A549 (cell line): Measurements from ENCODE around the gene TMCC2.

Source experiments
- ESRRA ChIP-seq: fragments of 150-350 bp; IDR thresholded peaks from 2 replicates; pipeline ENCODE4 v1.6.1; 2014; ENCODE audit warnings: mild to moderate bottlenecking, low read length, borderline replicate concordance
- HEYL ChIP-seq: fragments of 250-450 bp; sonication (Bioruptor Pico); IDR thresholded peaks from 2 replicates; pipeline ENCODE4 v1.8.0; 2021; ENCODE audit warnings: mild to moderate bottlenecking, moderate library complexity
- MYC ChIP-seq: IDR thresholded peaks from 2 replicates; pipeline ENCODE4 v1.6.1; 2012; ENCODE audit warnings: mild to moderate bottlenecking, inconsistent platforms, low read length, improper control_type of control experiment, borderline replicate concordance
- NR3C1 ChIP-seq: fragments of >200 bp; sonication (Bioruptor Twin); formaldehyde crosslinking; IDR thresholded peaks from 3 replicates; pipeline ENCODE4 v1.6.1; 2017
- POLR2A ChIP-seq: IDR thresholded peaks from 2 replicates; pipeline ENCODE4 v1.6.1; 2012; ENCODE audit warnings: mild to moderate bottlenecking, low read length
- RFX5 ChIP-seq: fragments of 450-650 bp; IDR thresholded peaks from 2 replicates; pipeline ENCODE4 v1.7.1; 2014; ENCODE audit warnings: antibody characterized with exemption, mild to moderate bottlenecking, moderate library complexity
- RNF2 ChIP-seq: fragments of 200-600 bp; sonication (generic); IDR thresholded peaks from 2 replicates; pipeline ENCODE4 v1.6.1; 2016; ENCODE audit warnings: low read depth, mild to moderate bottlenecking, antibody characterized with exemption, moderate library complexity, borderline replicate concordance
- TF ChIP-seq, protein P1 (sequence below): fragments of >200 bp; sonication (Bioruptor Twin); formaldehyde crosslinking; IDR thresholded peaks from 3 replicates; pipeline ENCODE4 v1.5.1; 2016
- TF ChIP-seq, protein P2 (sequence below): fragments of 450-650 bp; IDR thresholded peaks from 2 replicates; pipeline ENCODE4 v1.6.1; 2014; ENCODE audit warnings: antibody characterized with exemption

DNA sequence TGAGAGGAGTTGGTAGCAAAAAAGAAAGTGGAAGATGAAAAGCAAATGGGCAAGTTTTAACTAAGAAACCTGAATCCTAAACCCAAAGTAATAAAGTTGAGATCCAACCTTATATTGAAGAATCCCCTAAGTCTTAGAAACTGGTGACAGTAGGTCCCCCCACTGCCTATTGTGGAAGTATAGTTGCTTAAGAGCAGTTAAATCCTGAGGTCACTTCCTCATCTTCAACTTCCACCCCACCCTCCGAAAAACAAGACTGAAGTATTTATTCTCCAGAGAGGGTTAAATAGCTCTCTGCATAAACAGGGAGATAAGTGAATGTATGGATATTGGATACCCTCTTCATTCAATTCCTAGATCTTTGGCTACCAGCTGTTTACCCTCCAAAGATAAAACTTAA lies 13.0 kb upstream of the TMCC2 start:
- TF ChIP-seq, protein P1, sequence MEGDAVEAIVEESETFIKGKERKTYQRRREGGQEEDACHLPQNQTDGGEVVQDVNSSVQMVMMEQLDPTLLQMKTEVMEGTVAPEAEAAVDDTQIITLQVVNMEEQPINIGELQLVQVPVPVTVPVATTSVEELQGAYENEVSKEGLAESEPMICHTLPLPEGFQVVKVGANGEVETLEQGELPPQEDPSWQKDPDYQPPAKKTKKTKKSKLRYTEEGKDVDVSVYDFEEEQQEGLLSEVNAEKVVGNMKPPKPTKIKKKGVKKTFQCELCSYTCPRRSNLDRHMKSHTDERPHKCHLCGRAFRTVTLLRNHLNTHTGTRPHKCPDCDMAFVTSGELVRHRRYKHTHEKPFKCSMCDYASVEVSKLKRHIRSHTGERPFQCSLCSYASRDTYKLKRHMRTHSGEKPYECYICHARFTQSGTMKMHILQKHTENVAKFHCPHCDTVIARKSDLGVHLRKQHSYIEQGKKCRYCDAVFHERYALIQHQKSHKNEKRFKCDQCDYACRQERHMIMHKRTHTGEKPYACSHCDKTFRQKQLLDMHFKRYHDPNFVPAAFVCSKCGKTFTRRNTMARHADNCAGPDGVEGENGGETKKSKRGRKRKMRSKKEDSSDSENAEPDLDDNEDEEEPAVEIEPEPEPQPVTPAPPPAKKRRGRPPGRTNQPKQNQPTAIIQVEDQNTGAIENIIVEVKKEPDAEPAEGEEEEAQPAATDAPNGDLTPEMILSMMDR: no peak
- TF ChIP-seq, protein P2, sequence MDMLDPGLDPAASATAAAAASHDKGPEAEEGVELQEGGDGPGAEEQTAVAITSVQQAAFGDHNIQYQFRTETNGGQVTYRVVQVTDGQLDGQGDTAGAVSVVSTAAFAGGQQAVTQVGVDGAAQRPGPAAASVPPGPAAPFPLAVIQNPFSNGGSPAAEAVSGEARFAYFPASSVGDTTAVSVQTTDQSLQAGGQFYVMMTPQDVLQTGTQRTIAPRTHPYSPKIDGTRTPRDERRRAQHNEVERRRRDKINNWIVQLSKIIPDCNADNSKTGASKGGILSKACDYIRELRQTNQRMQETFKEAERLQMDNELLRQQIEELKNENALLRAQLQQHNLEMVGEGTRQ: no peak
- no peak for TF ChIP-seq RFX5
- TF ChIP-seq POLR2A: no peak
- TF ChIP-seq MYC: no peak
- no peak for TF ChIP-seq RNF2
- TF ChIP-seq NR3C1: no peak
- no peak for TF ChIP-seq HEYL (CRISPR knock-in tag)
- TF ChIP-seq ESRRA: no peak
